ENCODE measurements around the gene CAVIN2.

The CAVIN2 gene

DNA sequence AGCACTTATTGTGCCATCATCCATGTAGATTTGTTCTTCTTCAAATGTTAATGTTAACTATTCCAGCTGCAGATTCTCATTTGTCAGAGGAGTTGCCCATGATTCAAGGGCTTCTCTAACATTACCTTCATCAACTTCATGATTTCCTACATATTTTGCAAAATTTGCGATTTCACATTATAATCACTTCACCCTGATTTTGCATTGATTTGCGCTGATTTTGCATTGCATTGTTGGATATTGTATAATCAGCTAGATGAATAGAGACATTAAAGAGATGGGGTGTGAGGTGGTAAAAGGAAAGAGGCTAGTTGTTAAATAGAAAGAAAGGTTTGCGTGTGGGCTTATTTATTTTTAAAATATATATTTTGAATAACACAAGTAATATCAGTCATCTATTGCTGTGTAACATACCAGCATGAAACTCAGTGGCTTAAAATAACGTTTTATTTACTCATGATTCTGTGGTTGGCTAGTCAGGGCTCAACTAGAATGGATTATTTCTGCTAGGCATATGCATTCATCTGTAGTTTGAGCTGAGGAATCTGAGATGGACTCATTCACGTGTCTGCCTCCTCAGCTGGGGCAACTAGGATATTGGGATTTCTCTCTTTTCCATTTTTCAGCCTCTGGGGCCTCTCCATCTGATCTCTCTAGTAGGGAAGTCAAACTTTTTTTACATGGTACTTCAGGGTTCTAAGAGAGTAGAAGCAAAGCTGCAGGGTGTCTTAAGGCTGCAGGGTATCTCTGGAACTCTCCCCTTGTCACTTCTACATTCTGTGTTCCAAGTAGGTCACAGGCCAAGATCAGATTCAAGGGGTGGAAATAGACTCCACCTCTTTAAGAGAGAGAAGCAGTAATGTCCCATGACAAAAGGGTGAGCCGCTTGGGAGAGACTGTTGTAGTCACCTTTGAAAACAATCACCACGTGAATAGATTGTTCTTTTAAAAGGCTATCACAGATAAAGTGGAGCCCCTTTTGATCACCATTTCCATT, 2.2 kb upstream of the CAVIN2 start:
- Histone ChIP-seq H3K79me2 (ENCODE audit: low read length) (no peaks in the 10 kb centered on the region), H2AFZ (ENCODE audit: low read length) (no peak overlapping the region), H3F3A (ENCODE audit: insufficient read depth, low read length) (no peaks in the 10 kb centered on the region), H3K4me2 (ENCODE audit: low read depth, low read length) (no peak overlapping the region), H3K9me2 (replicated peaks; ENCODE audit: insufficient read depth, low read length) (no peaks in the 10 kb centered on the region), H3K27me3 (replicated peaks; ENCODE audit: insufficient read depth, low read length) (no peaks in the 10 kb centered on the region), H3K36me3 (replicated peaks; ENCODE audit: insufficient read depth, low read length) (no peaks in the 10 kb centered on the region), H3K4me1 (ENCODE audit: low read length) (no peaks in the 10 kb centered on the region), H3K9me3 (replicated peaks; ENCODE audit: insufficient read depth, low read length) (no peaks in the 10 kb centered on the region), H3K9ac (ENCODE audit: low read length) (no peak overlapping the region), H3K27ac (ENCODE audit: low read length) (no peak overlapping the region), H4K20me1 (ENCODE audit: insufficient read depth, low read length) (no peaks in the 10 kb centered on the region), H3K4me3 (ENCODE audit: low read length) (no peak overlapping the region)
- no peak for DNase-seq
- TF ChIP-seq EZH2phosphoT487 (IDR thresholded peaks at IDR 0.05; ENCODE audit: low read length) (no peak), EZH2 (optimal IDR thresholded peaks at IDR 0.05; ENCODE audit: low read depth, low read length) (no peak)
- TF ChIP-seq, protein P1, sequence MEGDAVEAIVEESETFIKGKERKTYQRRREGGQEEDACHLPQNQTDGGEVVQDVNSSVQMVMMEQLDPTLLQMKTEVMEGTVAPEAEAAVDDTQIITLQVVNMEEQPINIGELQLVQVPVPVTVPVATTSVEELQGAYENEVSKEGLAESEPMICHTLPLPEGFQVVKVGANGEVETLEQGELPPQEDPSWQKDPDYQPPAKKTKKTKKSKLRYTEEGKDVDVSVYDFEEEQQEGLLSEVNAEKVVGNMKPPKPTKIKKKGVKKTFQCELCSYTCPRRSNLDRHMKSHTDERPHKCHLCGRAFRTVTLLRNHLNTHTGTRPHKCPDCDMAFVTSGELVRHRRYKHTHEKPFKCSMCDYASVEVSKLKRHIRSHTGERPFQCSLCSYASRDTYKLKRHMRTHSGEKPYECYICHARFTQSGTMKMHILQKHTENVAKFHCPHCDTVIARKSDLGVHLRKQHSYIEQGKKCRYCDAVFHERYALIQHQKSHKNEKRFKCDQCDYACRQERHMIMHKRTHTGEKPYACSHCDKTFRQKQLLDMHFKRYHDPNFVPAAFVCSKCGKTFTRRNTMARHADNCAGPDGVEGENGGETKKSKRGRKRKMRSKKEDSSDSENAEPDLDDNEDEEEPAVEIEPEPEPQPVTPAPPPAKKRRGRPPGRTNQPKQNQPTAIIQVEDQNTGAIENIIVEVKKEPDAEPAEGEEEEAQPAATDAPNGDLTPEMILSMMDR (IDR thresholded peaks at IDR 0.05; ENCODE audit: low read length) = no peak

DNA sequence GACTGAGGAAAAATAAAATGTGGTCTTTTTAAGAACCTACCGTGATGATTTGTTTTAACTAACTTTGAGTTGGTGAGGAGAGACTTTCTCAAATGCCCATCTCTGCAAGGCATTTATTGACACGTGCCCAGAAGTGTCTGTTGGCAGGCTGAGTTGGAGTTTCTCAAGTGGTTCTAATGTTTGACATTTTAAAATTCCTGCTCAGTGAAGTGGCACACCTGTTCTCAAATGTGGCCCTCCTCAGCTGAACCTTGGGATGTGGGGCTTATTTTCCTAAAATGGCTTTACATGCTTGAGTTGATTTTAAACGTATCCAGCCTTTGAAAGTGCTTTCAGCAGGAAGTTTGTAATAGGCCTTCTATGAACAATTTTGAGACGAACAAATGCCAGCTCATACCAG, 876 bp upstream of the CAVIN2 start:
- no peak for TF ChIP-seq EZH2 (optimal IDR thresholded peaks at IDR 0.05; ENCODE audit: low read depth, low read length)
- TF ChIP-seq, protein P1 (IDR thresholded peaks at IDR 0.05; ENCODE audit: low read length) = no peak
- TF ChIP-seq EZH2phosphoT487 (IDR thresholded peaks at IDR 0.05; ENCODE audit: low read length) = no peak
- Histone ChIP-seq H3K79me2 (ENCODE audit: low read length) (no peaks in the 10 kb centered on the region), H3K9me2 (replicated peaks; ENCODE audit: insufficient read depth, low read length) (no peaks in the 10 kb centered on the region), H3F3A (ENCODE audit: insufficient read depth, low read length) (no peaks in the 10 kb centered on the region), H3K27me3 (replicated peaks; ENCODE audit: insufficient read depth, low read length) (no peaks in the 10 kb centered on the region), H3K9ac (ENCODE audit: low read length) (no peak overlapping the region), H3K4me1 (ENCODE audit: low read length) (no peaks in the 10 kb centered on the region), H3K36me3 (replicated peaks; ENCODE audit: insufficient read depth, low read length) (no peaks in the 10 kb centered on the region), H3K27ac (ENCODE audit: low read length) (no peak overlapping the region), H4K20me1 (ENCODE audit: insufficient read depth, low read length) (no peaks in the 10 kb centered on the region), H3K9me3 (replicated peaks; ENCODE audit: insufficient read depth, low read length) (no peaks in the 10 kb centered on the region), H3K4me3 (ENCODE audit: low read length) (no peak overlapping the region), H3K4me2 (ENCODE audit: low read depth, low read length) (no peak overlapping the region), H2AFZ (ENCODE audit: low read length) (no peak overlapping the region)
- DNase-seq = no peak

DNA sequence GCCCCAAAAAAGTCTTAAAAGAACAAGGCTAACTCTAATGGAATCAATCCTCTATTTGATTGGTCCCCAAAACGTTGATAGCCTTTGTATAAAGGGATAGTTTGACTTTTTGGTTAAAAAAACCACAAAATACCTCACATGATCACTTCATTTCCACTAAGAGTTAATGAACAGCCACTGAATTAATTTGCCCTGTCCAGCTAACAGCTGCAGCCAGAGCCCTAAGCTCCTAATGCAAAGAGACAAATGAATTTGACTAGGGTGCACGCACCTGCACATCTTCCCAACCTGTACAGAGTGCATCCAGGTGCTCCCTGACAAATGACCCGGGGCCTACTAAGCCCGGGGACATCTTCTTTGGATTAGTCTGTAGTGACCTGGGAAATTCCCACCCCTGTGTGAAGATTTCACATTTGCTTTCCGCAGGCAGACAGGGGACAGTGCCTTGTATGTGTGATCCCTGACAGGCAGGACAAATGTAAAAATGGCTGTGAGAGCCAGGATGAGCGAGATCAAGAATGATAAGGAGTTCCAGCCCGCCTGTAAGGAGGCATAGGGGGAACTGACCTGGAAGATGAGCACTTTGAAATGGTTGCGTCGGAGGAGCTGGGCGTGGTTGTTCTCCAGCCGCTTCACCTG, 893 bp downstream of the CAVIN2 start:
- TF ChIP-seq EZH2 (optimal IDR thresholded peaks at IDR 0.05; ENCODE audit: low read depth, low read length) (no peak), EZH2phosphoT487 (IDR thresholded peaks at IDR 0.05; ENCODE audit: low read length) (no peak)
- TF ChIP-seq, protein P1 (IDR thresholded peaks at IDR 0.05; ENCODE audit: low read length) = no peak
- H3K4me3 ChIP-seq (ENCODE audit: low read length) = no peak overlapping the region
- no peak overlapping the region for H3K4me2 ChIP-seq (ENCODE audit: low read depth, low read length)
- no peak overlapping the region for H3K9ac ChIP-seq (ENCODE audit: low read length)
- no peak for DNase-seq
- no peak overlapping the region for H3K27ac ChIP-seq (ENCODE audit: low read length)
- no peaks in the 10 kb centered on the region for H3K36me3 ChIP-seq (replicated peaks; ENCODE audit: insufficient read depth, low read length)
- H3F3A ChIP-seq (ENCODE audit: insufficient read depth, low read length) = no peaks in the 10 kb centered on the region
- no peak overlapping the region for H2AFZ ChIP-seq (ENCODE audit: low read length)
- no peaks in the 10 kb centered on the region for H3K27me3 ChIP-seq (replicated peaks; ENCODE audit: insufficient read depth, low read length)
- no peaks in the 10 kb centered on the region for H3K4me1 ChIP-seq (ENCODE audit: low read length)
- H3K9me3 ChIP-seq (replicated peaks; ENCODE audit: insufficient read depth, low read length) = no peaks in the 10 kb centered on the region
- H3K79me2 ChIP-seq (ENCODE audit: low read length) = no peaks in the 10 kb centered on the region
- H4K20me1 ChIP-seq (ENCODE audit: insufficient read depth, low read length) = no peaks in the 10 kb centered on the region
- H3K9me2 ChIP-seq (replicated peaks; ENCODE audit: insufficient read depth, low read length) = no peaks in the 10 kb centered on the region
